Stimulated activated naive CD8-positive, alpha-beta T cell treated with anti-CD3 and anti-CD28 coated beads, Interleukin-15, Interleukin-2, amounts not matched to agents 100 ng/mL and 50 ng/mL, for 24 hours (primary cell): Measurements from ENCODE around the gene MED20.

Experiments
- H3K27ac Mint-ChIP-seq: one replicate; pipeline ENCODE4 v1.8.0; 2021; ENCODE audit warnings: mild to moderate bottlenecking, mixed read lengths
- H3K27me3 Mint-ChIP-seq: one replicate; pipeline ENCODE4 v1.8.0; 2021; ENCODE audit warnings: mixed read lengths
- H3K36me3 Mint-ChIP-seq: one replicate; pipeline ENCODE4 v1.8.0; 2021; ENCODE audit warnings: low read depth, mixed read lengths
- H3K4me1 Mint-ChIP-seq: one replicate; pipeline ENCODE4 v1.8.0; 2021; ENCODE audit warnings: low read depth, mixed read lengths
- H3K4me3 Mint-ChIP-seq: one replicate; pipeline ENCODE4 v1.8.0; 2021; ENCODE audit warnings: mild to moderate bottlenecking, mixed read lengths
- H3K9me3 Mint-ChIP-seq: one replicate; pipeline ENCODE4 v1.8.0; 2021; ENCODE audit warnings: mixed read lengths

MED20 gene

GRCh38 chr6:41871691-41872090, 49.2 kb downstream of the MED20 start:
- H3K27me3 Mint-ChIP-seq = no peaks in the 10 kb centered on the region
- no peak overlapping the region for H3K27ac Mint-ChIP-seq
- no peaks in the 10 kb centered on the region for H3K9me3 Mint-ChIP-seq
- no peak overlapping the region for H3K4me3 Mint-ChIP-seq
- no peaks in the 10 kb centered on the region for H3K36me3 Mint-ChIP-seq
- H3K4me1 Mint-ChIP-seq = peaks cover 5% of the 10 kb centered on the region

DNA sequence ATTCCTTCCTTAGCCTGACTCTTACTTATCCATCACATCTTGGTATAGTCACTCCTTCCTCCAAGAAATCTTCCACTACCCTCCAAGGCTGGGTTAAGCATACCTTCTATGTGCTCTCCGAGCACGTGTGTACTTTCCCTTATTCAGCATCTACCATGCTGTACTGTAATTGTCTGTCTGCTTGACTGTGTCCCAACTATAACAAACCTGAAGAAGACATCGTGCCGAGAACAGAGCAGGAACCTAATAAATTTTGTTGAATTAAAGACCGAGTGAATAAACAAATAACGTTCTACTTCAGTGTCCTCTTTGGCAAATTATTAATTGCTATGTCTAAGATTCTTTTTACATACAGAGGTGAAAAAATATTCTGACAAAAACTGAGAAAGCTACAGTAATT, 61.6 kb downstream of the MED20 start:
- no peak overlapping the region for H3K27ac Mint-ChIP-seq
- no peaks in the 10 kb centered on the region for H3K9me3 Mint-ChIP-seq
- no peaks in the 10 kb centered on the region for H3K27me3 Mint-ChIP-seq
- no peaks in the 10 kb centered on the region for H3K4me1 Mint-ChIP-seq
- H3K36me3 Mint-ChIP-seq = no peaks in the 10 kb centered on the region
- H3K4me3 Mint-ChIP-seq = no peak overlapping the region

GRCh38 chr6:41858703-41859102, 62.2 kb downstream of the MED20 start:
- no peaks in the 10 kb centered on the region for H3K36me3 Mint-ChIP-seq
- no peaks in the 10 kb centered on the region for H3K27me3 Mint-ChIP-seq

More at GRCh38 chr6:41858703-41859102, 62.2 kb downstream of the MED20 start:
- H3K9me3 Mint-ChIP-seq = no peaks in the 10 kb centered on the region
- H3K27ac Mint-ChIP-seq = no peak overlapping the region
- H3K4me1 Mint-ChIP-seq = no peaks in the 10 kb centered on the region
- H3K4me3 Mint-ChIP-seq = no peak overlapping the region
